ENCODE measurements around the gene PINLYP.
"Not testable (repeated sequence)": the region's sequence is repeated elsewhere in the genome, so short reads cannot be mapped to it uniquely, and the experiment has no call there.

Gene PINLYP

GRCh38 chr19:43541920-43542650 is 33.5 kb upstream of the PINLYP start:
- H3K4me3 ChIP-seq (ENCODE audit: low read depth, low read length) = no peak overlapping the region
- TF ChIP-seq CTCF (IDR thresholded peaks at IDR 0.05; ENCODE audit: borderline replicate concordance, insufficient read depth, low read depth, low read length) = no peak

- TF ChIP-seq CTCF (IDR thresholded peaks at IDR 0.05; ENCODE audit: borderline replicate concordance, insufficient read depth, low read depth, low read length) = no peak
- no peak overlapping the region for H3K4me3 ChIP-seq (ENCODE audit: low read depth, low read length)
Measured at GRCh38 chr19:43544077-43544476, 31.5 kb upstream of the PINLYP start.

GRCh38 chr19:43545276-43545675 is 30.3 kb upstream of the PINLYP start:
- TF ChIP-seq CTCF (IDR thresholded peaks at IDR 0.05; ENCODE audit: borderline replicate concordance, insufficient read depth, low read depth, low read length) = no peak
- H3K4me3 ChIP-seq (ENCODE audit: low read depth, low read length) = no peak overlapping the region

- TF ChIP-seq CTCF (IDR thresholded peaks at IDR 0.05; ENCODE audit: borderline replicate concordance, insufficient read depth, low read depth, low read length) = no peak
- no peak overlapping the region for H3K4me3 ChIP-seq (ENCODE audit: low read depth, low read length)
Measured at GRCh38 chr19:43545981-43546380, 29.6 kb upstream of the PINLYP start.

- H3K4me3 ChIP-seq (ENCODE audit: low read depth, low read length) = no peak overlapping the region
- no peak for TF ChIP-seq CTCF (IDR thresholded peaks at IDR 0.05; ENCODE audit: borderline replicate concordance, insufficient read depth, low read depth, low read length)
Measured at GRCh38 chr19:43546581-43546980, 29.0 kb upstream of the PINLYP start.

- H3K4me3 ChIP-seq (ENCODE audit: low read depth, low read length) = not testable (repeated sequence)
Measured at GRCh38 chr19:43547926-43548325, 27.7 kb upstream of the PINLYP start.

- TF ChIP-seq CTCF (IDR thresholded peaks at IDR 0.05; ENCODE audit: borderline replicate concordance, insufficient read depth, low read depth, low read length) = no peak
- H3K4me3 ChIP-seq (ENCODE audit: low read depth, low read length) = no peak overlapping the region
Measured at GRCh38 chr19:43548706-43549105, 26.9 kb upstream of the PINLYP start.
